K562 (cell line): ENCODE data around the gene KMT5B.

Experiments
- ATF1 ChIP-seq, 2 experiments: fragments of 450-650 bp in 1 of 2; IDR thresholded peaks; 2 replicates each; pipeline ENCODE4 v1.6.1; 2016; ENCODE audit warnings: missing compliant biosample characterization in 1 of 2, missing genetic modification characterization in 1 of 2
- ATF7 ChIP-seq: fragments of 450-650 bp; IDR thresholded peaks from 2 replicates; pipeline ENCODE4 v1.7.1; 2014; ENCODE audit warnings: mild to moderate bottlenecking, moderate library complexity
- ELF1 ChIP-seq: fragments of 200-800 bp; sonication (Bioruptor generic); IDR thresholded peaks from 2 replicates; pipeline ENCODE4 v1.6.1; 2016; ENCODE audit warnings: missing genetic modification characterization, missing compliant biosample characterization
- ETV6 ChIP-seq, 3 experiments: fragments of 150-350 bp in 1 of 3; sonication (generic) in 1 of 3; formaldehyde crosslinking in 1 of 3; IDR thresholded peaks; 2 replicates each; pipeline versions ENCODE4 v1.6.1 to v1.8.0; 2014 to 2022; ENCODE audit warnings: borderline replicate concordance in 2 of 3, low read depth in 2 of 3, antibody characterized with exemption in 1 of 3, low read length in 1 of 3, mild to moderate bottlenecking in 1 of 3, missing genetic modification reagents in 1 of 3
- FIP1L1 ChIP-seq: fragments of 200-400 bp; formaldehyde crosslinking; IDR thresholded peaks from 2 replicates; pipeline ENCODE4 v1.6.1; 2018; ENCODE audit warnings: mild to moderate bottlenecking, low read depth, low read length; ENCODE audit not compliant: poor library complexity, severe bottlenecking
- GABPA ChIP-seq: fragments of 200-800 bp; sonication (Bioruptor generic); conservative IDR thresholded peaks from 2 replicates; pipeline ENCODE4 v1.6.1; 2016; ENCODE audit warnings: low read depth, missing genetic modification characterization, missing compliant biosample characterization
- HCFC1 ChIP-seq: IDR thresholded peaks from 2 replicates; pipeline ENCODE4 v1.6.1; 2012; ENCODE audit warnings: low read depth, low read length, improper control_type of control experiment
- HNRNPK ChIP-seq: fragments of 200-400 bp; formaldehyde crosslinking; IDR thresholded peaks from one replicate; pipeline ENCODE4 v1.6.1; 2018; ENCODE audit warnings: mild to moderate bottlenecking, low read depth, low read length; ENCODE audit not compliant: poor library complexity, severe bottlenecking
- TBL1XR1 ChIP-seq, 2 experiments: IDR thresholded peaks; 2 replicates each; pipeline ENCODE4 v1.6.1; 2012; ENCODE audit warnings: improper control_type of control experiment in 2 of 2, low read length in 2 of 2, mild to moderate bottlenecking in 1 of 2
- TEAD4 ChIP-seq, 2 experiments: sonication (generic) in 1 of 2; formaldehyde crosslinking in 1 of 2; IDR thresholded peaks; 2 replicates each; pipeline versions ENCODE4 v1.6.1 to v1.8.0; 2012 to 2022; ENCODE audit warnings: borderline replicate concordance in 1 of 2, inconsistent platforms in 1 of 2, low read length in 1 of 2, mild to moderate bottlenecking in 1 of 2, missing genetic modification reagents in 1 of 2
- ZNF121 ChIP-seq: sonication (generic); formaldehyde crosslinking; conservative IDR thresholded peaks from 2 replicates; pipeline ENCODE4 v1.8.0; 2022; ENCODE audit warnings: missing genetic modification reagents
- ZNF79 ChIP-seq: fragments of 250-450 bp; sonication (Bioruptor Pico); IDR thresholded peaks from 2 replicates; pipeline ENCODE4 v1.4.0; 2020; ENCODE audit warnings: low read depth, mild to moderate bottlenecking, moderate library complexity
- TF ChIP-seq, protein P1 (sequence below), 2 experiments: fragments of 450-650 bp; conservative IDR thresholded peaks; 2 replicates each; pipeline ENCODE4 v1.6.1; 2017; ENCODE audit warnings: mild to moderate bottlenecking in 2 of 2, moderate library complexity in 2 of 2
- TF ChIP-seq, protein P2 (sequence below), 3 experiments: IDR thresholded peaks in 2 of 3; conservative IDR thresholded peaks in 1 of 3; 2 replicates each; pipeline ENCODE4 v1.5.1; 2011 to 2012; ENCODE audit warnings: low read length in 3 of 3, mild to moderate bottlenecking in 3 of 3, control low read depth in 2 of 3, improper control_type of control experiment in 1 of 3, inconsistent platforms in 1 of 3, low read depth in 1 of 3, mixed read lengths in 1 of 3, moderate library complexity in 1 of 3; ENCODE audit not compliant: insufficient read depth in 2 of 3

DNA sequence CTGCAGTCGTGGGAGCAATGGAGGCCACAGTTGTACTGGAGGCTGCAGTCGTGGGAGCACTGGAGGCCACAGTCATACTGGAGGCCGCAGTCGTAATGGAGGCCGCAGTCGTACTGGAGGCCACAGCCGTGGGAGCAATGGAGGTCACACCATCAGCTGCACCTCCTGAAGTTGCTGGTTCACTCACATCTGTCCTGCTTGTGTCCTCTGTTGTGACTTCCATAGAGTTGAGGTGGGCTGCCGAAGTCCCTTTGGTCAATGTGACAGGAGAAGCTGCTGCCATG is 49.4 kb upstream of the KMT5B start:
- TF ChIP-seq TEAD4 (IDR thresholded peaks at IDR 0.05; ENCODE audit: low read length) (no peak), TEAD4 (CRISPR knock-in tag; IDR thresholded peaks at IDR 0.05; ENCODE audit: borderline replicate concordance) (no peak), TBL1XR1 (IDR thresholded peaks at IDR 0.05; ENCODE audit: low read length in 2 of 2) (no peak), ELF1 (tag) (no peak), FIP1L1 (no peak), GABPA (tag) (no peak), ATF7 (no peak), ETV6 (IDR thresholded peaks at IDR 0.05; ENCODE audit: borderline replicate concordance in 1 of 2, low read depth in 2 of 2, low read length in 1 of 2) (no peak), ETV6 (CRISPR knock-in tag; IDR thresholded peaks at IDR 0.05; ENCODE audit: borderline replicate concordance) (no peak), ATF1 (CRISPR knock-in tag; IDR thresholded peaks at IDR 0.05) (no peak), ATF1 (tag; IDR thresholded peaks at IDR 0.05) (no peak), HCFC1 (no peak), ZNF79 (CRISPR knock-in tag) (no peak), HNRNPK (no peak), ZNF121 (CRISPR knock-in tag) (no peak)
- TF ChIP-seq, protein P1, sequence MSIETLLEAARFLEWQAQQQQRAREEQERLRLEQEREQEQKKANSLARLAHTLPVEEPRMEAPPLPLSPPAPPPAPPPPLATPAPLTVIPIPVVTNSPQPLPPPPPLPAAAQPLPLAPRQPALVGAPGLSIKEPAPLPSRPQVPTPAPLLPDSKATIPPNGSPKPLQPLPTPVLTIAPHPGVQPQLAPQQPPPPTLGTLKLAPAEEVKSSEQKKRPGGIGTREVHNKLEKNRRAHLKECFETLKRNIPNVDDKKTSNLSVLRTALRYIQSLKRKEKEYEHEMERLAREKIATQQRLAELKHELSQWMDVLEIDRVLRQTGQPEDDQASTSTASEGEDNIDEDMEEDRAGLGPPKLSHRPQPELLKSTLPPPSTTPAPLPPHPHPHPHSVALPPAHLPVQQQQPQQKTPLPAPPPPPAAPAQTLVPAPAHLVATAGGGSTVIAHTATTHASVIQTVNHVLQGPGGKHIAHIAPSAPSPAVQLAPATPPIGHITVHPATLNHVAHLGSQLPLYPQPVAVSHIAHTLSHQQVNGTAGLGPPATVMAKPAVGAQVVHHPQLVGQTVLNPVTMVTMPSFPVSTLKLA (conservative IDR thresholded peaks at IDR 0.05) = no peak
- TF ChIP-seq, protein P2, sequence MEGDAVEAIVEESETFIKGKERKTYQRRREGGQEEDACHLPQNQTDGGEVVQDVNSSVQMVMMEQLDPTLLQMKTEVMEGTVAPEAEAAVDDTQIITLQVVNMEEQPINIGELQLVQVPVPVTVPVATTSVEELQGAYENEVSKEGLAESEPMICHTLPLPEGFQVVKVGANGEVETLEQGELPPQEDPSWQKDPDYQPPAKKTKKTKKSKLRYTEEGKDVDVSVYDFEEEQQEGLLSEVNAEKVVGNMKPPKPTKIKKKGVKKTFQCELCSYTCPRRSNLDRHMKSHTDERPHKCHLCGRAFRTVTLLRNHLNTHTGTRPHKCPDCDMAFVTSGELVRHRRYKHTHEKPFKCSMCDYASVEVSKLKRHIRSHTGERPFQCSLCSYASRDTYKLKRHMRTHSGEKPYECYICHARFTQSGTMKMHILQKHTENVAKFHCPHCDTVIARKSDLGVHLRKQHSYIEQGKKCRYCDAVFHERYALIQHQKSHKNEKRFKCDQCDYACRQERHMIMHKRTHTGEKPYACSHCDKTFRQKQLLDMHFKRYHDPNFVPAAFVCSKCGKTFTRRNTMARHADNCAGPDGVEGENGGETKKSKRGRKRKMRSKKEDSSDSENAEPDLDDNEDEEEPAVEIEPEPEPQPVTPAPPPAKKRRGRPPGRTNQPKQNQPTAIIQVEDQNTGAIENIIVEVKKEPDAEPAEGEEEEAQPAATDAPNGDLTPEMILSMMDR (IDR thresholded peaks at IDR 0.05 in 2 of 3, conservative IDR thresholded peaks at IDR 0.05 in 1 of 3; ENCODE audit: insufficient read depth in 2 of 3, low read depth in 1 of 3, low read length in 3 of 3) = no peak
